ENCODE data around the gene SLC2A6. TPM values are rescaled to one million over a fixed set of nuclear protein-coding genes. Genes with fewer than 3 reads are reported as not detected.

The SLC2A6 gene
- total and polyA plus RNA-seq, 10 of the 15 experiments (the other 5 are each of a cell fraction or from before 2014, with no cell fraction given): 1.1 to 37.9 (median 18.3) TPM

DNA sequence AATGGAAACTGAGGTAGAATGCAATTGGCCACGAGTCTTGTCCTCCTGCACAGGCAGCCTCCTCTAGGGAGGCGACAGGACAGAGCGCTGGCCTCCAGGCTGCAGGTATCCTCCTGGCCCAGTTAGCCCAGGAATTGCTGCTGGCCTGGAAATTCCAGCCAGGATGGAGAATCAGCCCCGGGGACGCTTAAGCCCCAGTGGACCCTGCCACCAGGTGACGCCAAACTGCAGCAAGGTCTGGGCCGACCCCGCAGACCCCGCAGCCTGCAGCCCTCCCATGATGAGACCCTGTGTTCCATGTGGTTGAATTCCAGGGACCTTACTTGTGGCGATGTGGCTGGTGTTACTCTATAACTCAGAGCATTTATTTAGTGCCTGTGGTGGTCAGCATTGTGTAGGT, 11.8 kb downstream of the SLC2A6 start:
- no peak for FAIRE-seq
- no peak overlapping the region for H2AFZ ChIP-seq (ENCODE audit: control insufficient read depth, low read depth, low read length)
- H3K79me2 ChIP-seq (ENCODE audit: control insufficient read depth, insufficient read depth, low read length): no peaks in the 10 kb centered on the region
- in situ Hi-C loops (cut with MboI): no loop called here
- no peak overlapping the region for H3K27ac ChIP-seq (ENCODE audit: control insufficient read depth, insufficient read depth)
- H3K9me3 ChIP-seq (replicated peaks; ENCODE audit: control insufficient read depth, insufficient read depth, low read length): no peaks in the 10 kb centered on the region
- no peak for DNase-seq (ENCODE audit: low read depth, low spot score)
- POLR2A ChIA-PET: no interaction called here
- CTCF ChIA-PET: no interaction called here
- H3K36me3 ChIP-seq (ENCODE audit: control insufficient read depth in 2 of 2, insufficient read depth in 2 of 2, low read length in 1 of 2): peaks cover 0 to 3% of the 10 kb centered on the region in 2 experiments; a peak in 2 of 4 replicates
- intact Hi-C loops (cut with micrococcal nuclease; ENCODE audit: unreplicated experiment): no loop called here
- no peaks in the 10 kb centered on the region for H4K20me1 ChIP-seq (ENCODE audit: control insufficient read depth, insufficient read depth)
- H3K4me1 ChIP-seq (ENCODE audit: control insufficient read depth, insufficient read depth, low read length): no peaks in the 10 kb centered on the region
- no peak for ATAC-seq
- H3K27me3 ChIP-seq (replicated peaks in 1 of 2; ENCODE audit: control insufficient read depth in 2 of 2, insufficient read depth in 2 of 2, low read length in 1 of 2): no peaks in the 10 kb centered on the region
- SMC1A ChIA-PET (ENCODE audit: uncharacterized antibody, unreplicated experiment): no interaction called here
- TF ChIP-seq POLR2A (IDR thresholded peaks at IDR 0.05; ENCODE audit: low read depth, low read length): peak; percentile 9; the same call in 1 of the 2 replicates
- no peak for TF ChIP-seq CHD1 (IDR thresholded peaks at IDR 0.05; ENCODE audit: low read depth, low read length)
- no peak overlapping the region for H3K4me2 ChIP-seq (ENCODE audit: control insufficient read depth, insufficient read depth)
- BruUV-seq (replicated peaks): no TSS peak
- H3K4me3 ChIP-seq: no peak overlapping the region
- WGBS (ENCODE audit: insufficient coverage, insufficient replicate concordance, low lambda C conversion rate, missing lambda C conversion rate): 74% methylated on average over 10 of the region's 10 CpGs
- H3K9ac ChIP-seq (ENCODE audit: control insufficient read depth, insufficient read depth, low read length): no peak overlapping the region
- RAD21 ChIA-PET (ENCODE audit: unreplicated experiment): no interaction called here

DNA sequence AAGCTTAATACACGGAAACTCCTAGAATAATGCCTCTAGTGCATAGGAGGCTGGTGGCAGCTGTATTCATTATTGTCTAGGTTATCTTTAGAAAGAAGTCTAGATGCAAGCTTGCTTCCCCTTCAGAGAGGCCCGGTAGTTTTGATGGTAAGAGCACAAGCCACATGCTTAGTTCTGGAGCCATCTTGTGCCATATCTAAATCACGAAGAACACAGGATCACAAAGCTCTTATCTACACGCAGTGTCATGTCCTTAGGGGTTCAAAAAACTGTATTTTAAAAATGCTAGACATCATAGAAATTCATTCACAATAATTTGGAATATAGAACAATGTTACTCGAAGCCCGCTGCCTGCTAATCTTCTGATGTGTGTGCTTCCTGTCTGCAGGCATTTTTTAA, 12.9 kb downstream of the SLC2A6 start:
- Histone ChIP-seq H3K79me2 (ENCODE audit: control insufficient read depth, insufficient read depth, low read length) (no peaks in the 10 kb centered on the region), H3K4me2 (ENCODE audit: control insufficient read depth, insufficient read depth) (no peak overlapping the region), H3K27ac (ENCODE audit: control insufficient read depth, insufficient read depth) (no peak overlapping the region), H3K9ac (ENCODE audit: control insufficient read depth, insufficient read depth, low read length) (no peak overlapping the region), H4K20me1 (ENCODE audit: control insufficient read depth, insufficient read depth) (no peaks in the 10 kb centered on the region), H3K27me3 (replicated peaks in 1 of 2; ENCODE audit: control insufficient read depth in 2 of 2, insufficient read depth in 2 of 2, low read length in 1 of 2) (no peaks in the 10 kb centered on the region; a peak in 1 of 4 replicates), H3K4me1 (ENCODE audit: control insufficient read depth, insufficient read depth, low read length) (peaks cover 3% of the 10 kb centered on the region), H3K36me3 (ENCODE audit: control insufficient read depth in 2 of 2, insufficient read depth in 2 of 2, low read length in 1 of 2) (no peaks in the 10 kb centered on the region), H3K4me3 (no peak overlapping the region), H3K9me3 (replicated peaks; ENCODE audit: control insufficient read depth, insufficient read depth, low read length) (no peaks in the 10 kb centered on the region), H2AFZ (ENCODE audit: control insufficient read depth, low read depth, low read length) (no peak overlapping the region)
- ChIA-PET SMC1A (ENCODE audit: uncharacterized antibody, unreplicated experiment) (no interaction called here), POLR2A (interaction anchor here (0.8 kb wide), 1 partner anchor 12 kb away, joined by 3 read pairs; the partner anchor contains the start of gene SLC2A6), CTCF (no interaction called here), RAD21 (ENCODE audit: unreplicated experiment) (no interaction called here)
- WGBS (ENCODE audit: insufficient coverage, insufficient replicate concordance, low lambda C conversion rate, missing lambda C conversion rate): 50% methylated on average over 6 of the region's 6 CpGs
- ATAC-seq (no peak), DNase-seq (ENCODE audit: low read depth, low spot score) (no peak), FAIRE-seq (no peak)
- TF ChIP-seq FOS (IDR thresholded peaks at IDR 0.05; ENCODE audit: borderline replicate concordance, extremely low read depth, insufficient read length): no peak
- TF ChIP-seq RAD21 (IDR thresholded peaks at IDR 0.05; ENCODE audit: insufficient read depth, low read depth, low read length): no peak
- no peak for TF ChIP-seq RAD51 (IDR thresholded peaks at IDR 0.05)
- TF ChIP-seq, protein P1, sequence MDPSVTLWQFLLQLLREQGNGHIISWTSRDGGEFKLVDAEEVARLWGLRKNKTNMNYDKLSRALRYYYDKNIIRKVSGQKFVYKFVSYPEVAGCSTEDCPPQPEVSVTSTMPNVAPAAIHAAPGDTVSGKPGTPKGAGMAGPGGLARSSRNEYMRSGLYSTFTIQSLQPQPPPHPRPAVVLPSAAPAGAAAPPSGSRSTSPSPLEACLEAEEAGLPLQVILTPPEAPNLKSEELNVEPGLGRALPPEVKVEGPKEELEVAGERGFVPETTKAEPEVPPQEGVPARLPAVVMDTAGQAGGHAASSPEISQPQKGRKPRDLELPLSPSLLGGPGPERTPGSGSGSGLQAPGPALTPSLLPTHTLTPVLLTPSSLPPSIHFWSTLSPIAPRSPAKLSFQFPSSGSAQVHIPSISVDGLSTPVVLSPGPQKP (IDR thresholded peaks at IDR 0.05; ENCODE audit: low read depth, low read length): no peak
- no TSS peak for BruUV-seq (replicated peaks)
- intact Hi-C loops (cut with micrococcal nuclease; ENCODE audit: unreplicated experiment): no loop called here
- in situ Hi-C loops (cut with MboI): no loop called here
